NT2/D1 (cell line): ENCODE measurements around the gene SCYGR2.

ENCODE experiments used
- SUZ12 ChIP-seq: IDR thresholded peaks from 2 replicates; pipeline ENCODE4 v1.6.1; 2011; ENCODE audit not compliant: insufficient read length, insufficient read depth; ENCODE audit errors: extremely low read depth
- YY1 ChIP-seq: IDR thresholded peaks from 2 replicates; pipeline ENCODE4 v1.6.1; 2011; ENCODE audit not compliant: insufficient read length, insufficient read depth

DNA sequence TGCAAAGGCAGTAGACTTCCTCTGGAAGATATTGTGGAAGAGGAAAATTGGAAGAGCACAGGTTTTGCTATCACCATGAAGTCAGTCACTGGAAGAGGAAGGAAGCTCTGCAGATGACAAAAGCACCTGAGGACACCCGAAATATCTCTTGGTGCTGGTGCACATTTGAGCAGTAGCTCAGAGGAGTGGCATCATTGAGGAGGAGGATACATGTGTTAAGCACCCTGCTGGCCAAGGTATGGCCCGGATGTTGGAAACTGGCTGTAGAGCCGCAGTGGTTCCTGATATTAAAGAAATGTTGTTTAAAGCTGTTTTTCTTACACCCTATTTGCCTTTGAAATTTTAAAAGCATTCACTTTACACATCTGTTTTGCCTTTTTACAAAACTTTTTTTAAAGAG is 32.7 kb upstream of the SCYGR2 start:
- TF ChIP-seq SUZ12 = no peak
- TF ChIP-seq YY1 = no peak
